GM18870 (cell line): Measurements from ENCODE around the gene TBCB.
"Not testable (repeated sequence)": the region's sequence is repeated elsewhere in the genome, so short reads cannot be mapped to it uniquely, and the experiment has no call there.

Experiments used
- ATAC-seq: cut with Tn5 transposase; IDR thresholded peaks from one replicate; pipeline ENCODE4 v1.9.1; 2021; ENCODE audit warnings: moderate library complexity; ENCODE audit not compliant: unreplicated experiment

Gene TBCB

GRCh38 chr19:36169084-36169760 is 54.0 kb downstream of the TBCB start:
- ATAC-seq, result no peak

- ATAC-seq, result no peak
These were observed 57.6 kb downstream of the TBCB start for GRCh38 chr19:36172852-36173251.

GRCh38 chr19:36173846-36174245 is 58.6 kb downstream of the TBCB start:
- not testable (repeated sequence) for ATAC-seq
